Small intestine (tissue), 7 donors: Measurements from ENCODE around the gene ISCU. TPM values are rescaled to one million over a fixed set of nuclear protein-coding genes. Genes with fewer than 3 reads are reported as not detected.
A peak's percentile ranks its signal among the peaks of the same experiment; 100 is the strongest.
"Not testable (repeated sequence)": the region's sequence is repeated elsewhere in the genome, so short reads cannot be mapped to it uniquely, and the experiment has no call there.

Source experiments
- DNase-seq, 2 donors: peaks; one replicate each; pipeline versions ENCODE4 v3.0.0 to v3.0.0-alpha.2; 2013
- FAIRE-seq: peaks from 2 replicates; lab custom pipeline; 2012; peaks lifted over from hg19 to GRCh38; lab: Jason Lieb, UNC
- H3K27ac ChIP-seq, 3 donors: one replicate each; pipeline ENCODE4 v1.5.1; 2013; ENCODE audit warnings: low read length in 2 of 3, mild to moderate bottlenecking in 2 of 3, control low read depth in 1 of 3, inconsistent platforms in 1 of 3, low read depth in 1 of 3, moderate library complexity in 1 of 3
- H3K27me3 ChIP-seq, 3 donors: one replicate each; pipeline ENCODE4 v1.6.1; 2013; ENCODE audit warnings: low read length in 3 of 3, inconsistent platforms in 1 of 3; ENCODE audit not compliant: control insufficient read depth in 3 of 3, insufficient read depth in 3 of 3
- H3K36me3 ChIP-seq, 3 donors: one replicate each; pipeline ENCODE4 v1.6.1; 2013; ENCODE audit warnings: low read length in 3 of 3, inconsistent platforms in 1 of 3, low read depth in 1 of 3, mild to moderate bottlenecking in 1 of 3, moderate library complexity in 1 of 3; ENCODE audit not compliant: control insufficient read depth in 3 of 3, insufficient read depth in 2 of 3
- H3K4me1 ChIP-seq, 3 donors: one replicate each; pipeline ENCODE4 v1.6.1; 2013; ENCODE audit warnings: low read length in 2 of 3, inconsistent platforms in 1 of 3, low read depth in 1 of 3, mild to moderate bottlenecking in 1 of 3, moderate library complexity in 1 of 3; ENCODE audit not compliant: control insufficient read depth in 3 of 3, insufficient read depth in 2 of 3
- H3K4me3 ChIP-seq, 3 donors: one replicate each; pipeline ENCODE4 v1.5.1; 2013; ENCODE audit warnings: low read length in 3 of 3, control low read depth in 1 of 3, inconsistent platforms in 1 of 3, low read depth in 1 of 3, mild to moderate bottlenecking in 1 of 3, moderate library complexity in 1 of 3
- H3K9me3 ChIP-seq, 2 donors: one replicate each; pipeline ENCODE4 v1.6.1; 2013; ENCODE audit warnings: low read depth in 1 of 2, low read length in 1 of 2; ENCODE audit not compliant: control insufficient read depth in 2 of 2, insufficient read depth in 1 of 2
- WGBS, 3 donors: extraction: QIAGEN DNeasy Blood & Tissue Kit; methylation state at CpG; one replicate each; pipeline ENCODE4 v1.1.7; 2013; 5-methylcytosine and 5-hydroxymethylcytosine counted together
- polyA plus RNA-seq, 4 donors: library from polyadenylated mRNA; stranded (reverse) in 3 of 4; unstranded in 1 of 4; fragments of 200-250 nt in 3 of 4; fragments of 120-200 nt in 1 of 4; gene quantifications; one replicate each; pipeline versions ENCODE4 v1.2.1 to v1.2.3, GENCODE V29; 2013
- donor health status: healthy with polysubstance abuse.
- donor health status: control.
- donor health status: control.
- donor health status: Bipolar disorder and iron deficiency.
- donor health status: healthy.

Gene ISCU
- polyA plus RNA-seq, 4 donors = 102 to 178 (median 132) TPM

DNA sequence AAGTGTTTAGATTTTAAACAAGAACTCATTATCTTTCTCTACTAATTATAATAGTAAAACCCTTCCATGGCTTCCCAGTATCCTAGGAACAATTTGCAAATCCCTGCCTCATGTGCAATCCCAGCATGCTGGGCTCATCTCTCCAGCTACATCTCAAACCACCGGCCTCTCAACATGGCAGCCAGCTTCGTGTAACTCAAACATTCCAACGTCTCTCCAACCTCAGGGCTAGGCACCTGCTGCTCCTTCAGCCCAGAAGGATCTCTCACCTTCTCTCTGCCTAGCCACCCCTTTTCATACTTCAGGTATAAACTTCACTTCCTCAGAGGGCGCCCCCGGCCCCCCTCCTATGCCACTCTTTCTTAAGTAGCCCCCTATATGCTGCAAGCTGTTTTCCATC lies 8.6 kb upstream of the ISCU start:
- H3K27me3 ChIP-seq = no peaks in the 10 kb centered on the region
- H3K36me3 ChIP-seq = peaks cover 2 to 25% (median 5%) of the 10 kb centered on the region in 3 donors
- peaks cover 0 to 7% (median 5%) of the 10 kb centered on the region in 3 donors for H3K4me1 ChIP-seq
- FAIRE-seq (no peak), DNase-seq (no peak)
- H3K9me3 ChIP-seq = no peaks in the 10 kb centered on the region
- WGBS, 3 donors = 90 to 94% (median 93%) methylated on average over 5 of the region's 5 CpGs
- H3K27ac ChIP-seq = no peak overlapping the region
- no peak overlapping the region for H3K4me3 ChIP-seq

DNA sequence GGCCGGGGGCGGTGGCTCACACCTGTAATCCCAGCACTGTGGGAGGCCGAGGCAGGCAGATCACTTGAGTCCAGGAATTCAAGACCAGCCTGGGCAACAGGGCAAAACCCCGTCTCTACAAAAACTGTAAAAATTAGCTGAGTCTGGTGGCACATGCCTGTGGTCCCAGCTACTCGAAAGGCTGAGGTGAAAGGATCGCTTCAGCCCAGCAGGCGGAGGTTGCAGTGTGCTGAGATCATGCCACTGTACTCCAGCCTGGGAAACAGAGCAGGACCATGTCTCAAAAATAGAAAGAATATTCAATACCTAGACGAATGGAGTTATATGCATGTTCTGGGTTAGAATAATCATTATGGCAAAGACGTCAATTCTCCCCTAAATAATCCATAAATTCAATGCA lies 7.0 kb upstream of the ISCU start:
- not testable (repeated sequence) for FAIRE-seq, H3K4me3 ChIP-seq, H3K27ac ChIP-seq, DNase-seq, H3K27me3 ChIP-seq, H3K9me3 ChIP-seq
- WGBS, 3 donors = 89 to 92% (median 90%) methylated on average over 9 of the region's 9 CpGs
- Histone ChIP-seq H3K36me3 (peaks cover 2 to 19% (median 3%) of the 10 kb centered on the region in 3 donors), H3K4me1 (peaks cover 6 to 13% (median 9%) of the 10 kb centered on the region in 3 donors)

DNA sequence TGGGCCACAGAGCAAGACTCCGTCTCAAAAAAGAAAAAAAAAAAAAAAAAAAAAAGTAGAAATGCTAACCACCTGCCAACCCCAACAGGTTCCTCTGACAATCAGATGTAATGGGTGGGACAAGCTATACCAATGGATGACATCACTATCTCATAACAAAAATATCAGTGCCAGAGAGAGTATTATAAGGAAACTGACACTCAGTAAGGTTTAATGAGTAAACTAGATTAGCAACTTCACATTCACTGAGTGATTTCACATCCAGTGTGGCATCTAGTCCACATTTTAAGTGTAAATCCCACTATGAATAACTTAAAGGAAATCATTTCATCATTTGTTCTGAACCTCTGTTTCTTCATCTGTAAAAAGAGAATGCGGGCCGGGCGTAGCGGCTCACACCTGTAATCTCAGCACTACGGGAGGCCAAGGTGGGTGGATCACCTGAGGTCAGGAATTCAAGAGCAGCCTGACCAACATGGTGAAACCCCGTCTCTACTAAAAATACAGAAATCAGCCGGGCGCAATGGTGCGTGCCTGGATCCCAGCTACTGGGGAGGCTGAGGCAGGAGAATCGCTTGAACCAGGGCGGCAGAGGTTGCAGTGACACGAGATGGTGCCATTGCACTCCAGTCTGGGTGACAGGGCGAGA lies 3.3 kb upstream of the ISCU start:
- H3K9me3 ChIP-seq = no peaks in the 10 kb centered on the region
- FAIRE-seq = no peak
- no peak overlapping the region for H3K27ac ChIP-seq
- no peak for DNase-seq
- H3K36me3 ChIP-seq = peaks cover 2 to 15% (median 3%) of the 10 kb centered on the region in 3 donors
- H3K4me3 ChIP-seq = peak overlapping the region in 1 of 3 donors; percentile 84
- peaks cover 6 to 18% (median 10%) of the 10 kb centered on the region in 3 donors for H3K4me1 ChIP-seq
- no peaks in the 10 kb centered on the region for H3K27me3 ChIP-seq
- 72 to 83% (median 72%) methylated on average over 13 to 14 of the region's 14 CpGs for WGBS, 3 donors

DNA sequence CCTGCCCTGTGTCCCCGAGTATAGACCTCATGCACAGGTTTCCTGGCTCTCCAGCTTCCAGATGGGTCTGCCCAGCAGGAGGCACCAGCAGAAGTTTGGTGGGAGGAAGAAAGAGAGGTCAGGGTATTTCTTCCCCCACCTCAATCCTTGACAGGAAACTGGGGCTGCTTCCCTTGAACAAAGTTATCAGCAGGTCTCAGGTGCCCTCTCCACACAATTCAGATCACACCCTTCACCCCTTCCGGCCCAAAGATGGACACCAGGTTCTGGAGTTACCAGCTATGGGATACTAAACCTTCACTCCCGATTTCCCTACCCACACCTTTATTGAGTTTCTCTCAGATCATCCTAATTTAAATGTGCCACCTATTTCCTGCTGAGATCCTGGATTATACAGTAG lies 2.6 kb upstream of the ISCU start:
- Histone ChIP-seq H3K9me3 (no peaks in the 10 kb centered on the region), H3K27ac (peak overlapping the region in 2 of 3 donors; percentile 23 to 87), H3K4me1 (peaks cover 6 to 18% (median 10%) of the 10 kb centered on the region in 3 donors), H3K4me3 (peak overlapping the region in 2 of 3 donors; percentile 84 to 86), H3K36me3 (peaks cover 3 to 16% (median 4%) of the 10 kb centered on the region in 3 donors), H3K27me3 (no peaks in the 10 kb centered on the region)
- DNase-seq (no peak), FAIRE-seq (no peak)
- 18 to 42% (median 20%) methylated on average over 3 of the region's 3 CpGs for WGBS, 3 donors

DNA sequence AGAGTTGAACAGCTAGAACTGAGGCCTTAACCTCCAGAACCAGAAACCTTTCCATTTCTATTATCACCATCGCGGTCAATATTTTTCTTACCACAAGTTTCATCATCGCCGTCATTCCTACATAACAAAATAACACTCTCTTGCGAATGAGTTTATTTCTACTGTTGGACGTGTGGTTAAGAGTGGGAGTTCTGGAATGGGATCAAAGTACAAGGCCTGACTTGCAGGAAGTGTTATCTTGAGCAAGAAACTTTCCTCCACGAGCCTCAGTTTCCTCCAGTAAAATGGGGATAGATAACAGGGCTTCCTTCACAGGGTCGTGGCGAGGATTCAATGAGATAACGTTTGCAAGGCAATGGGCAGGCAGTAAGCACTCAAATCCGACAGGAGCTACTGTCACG lies 2.1 kb upstream of the ISCU start:
- whole genome bisulfite sequencing, 3 donors = 0 to 2% (median 1%) methylated on average over 12 of the region's 12 CpGs
- DNase-seq (peak; percentile 37 to 76), FAIRE-seq (no peak)
- Histone ChIP-seq H3K4me1 (peaks cover 6 to 18% (median 10%) of the 10 kb centered on the region in 3 donors), H3K27ac (peak overlapping the region; percentile 43 to 96 (median 87)), H3K36me3 (peaks cover 6 to 21% (median 9%) of the 10 kb centered on the region in 3 donors), H3K27me3 (no peaks in the 10 kb centered on the region), H3K9me3 (no peaks in the 10 kb centered on the region), H3K4me3 (peak overlapping the region; percentile 84 to 95 (median 86))

DNA sequence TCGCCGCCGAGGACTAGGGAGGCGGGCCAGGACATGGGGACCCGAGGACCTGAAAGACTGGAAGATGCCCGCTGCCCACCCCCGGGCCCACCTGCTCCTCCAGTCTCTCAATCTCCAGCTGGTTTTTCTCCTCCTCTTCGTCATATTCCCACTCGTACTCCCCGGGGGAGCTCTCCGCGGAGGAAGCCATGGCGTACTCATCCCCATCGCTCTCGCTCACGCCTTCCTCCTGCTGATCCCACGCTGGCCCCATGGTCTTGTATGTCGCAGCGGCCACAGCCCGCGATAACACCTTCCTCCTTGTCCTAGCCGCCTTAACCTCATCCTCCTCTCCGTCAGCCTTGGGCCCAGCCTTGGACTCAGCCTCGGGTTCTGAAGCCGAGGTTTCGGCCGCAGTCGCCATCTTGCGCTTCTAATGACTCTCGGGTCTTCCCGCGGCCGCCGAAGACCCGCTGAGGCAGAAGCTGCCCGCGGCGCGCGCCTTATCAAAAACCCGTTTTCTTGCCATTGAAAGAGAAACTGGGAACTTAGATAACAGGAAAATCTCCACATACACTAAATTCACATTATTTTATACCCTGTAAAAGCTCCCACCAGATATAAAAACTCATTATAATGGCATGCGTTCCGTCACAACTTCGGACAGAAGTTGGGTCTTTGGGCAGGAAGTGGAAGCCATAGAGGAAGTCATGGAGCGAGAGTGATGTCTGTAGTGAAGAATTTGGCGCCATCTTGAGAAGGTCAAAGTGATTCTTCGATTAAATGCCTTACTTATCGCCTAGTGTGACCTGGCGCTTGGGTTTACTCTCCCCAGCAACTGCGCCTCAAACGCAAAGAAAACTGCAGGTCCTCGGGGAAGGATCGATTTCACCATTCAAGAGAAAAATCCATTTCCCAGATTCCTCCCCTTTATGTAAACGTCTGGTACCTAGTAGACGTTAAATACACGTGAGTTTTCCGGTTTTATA lies 1.4 kb upstream of the ISCU start, which contains the start of gene SART3:
TSS of gene SART3 (minus strand) at position 422 of the 968 bp plus-strand sequence. CDS start at position 403, 19 bp downstream.
- peaks cover 6 to 25% (median 9%) of the 10 kb centered on the region in 3 donors for H3K36me3 ChIP-seq
- FAIRE-seq (no peak), DNase-seq (peak; percentile 93 to 95)
- no peaks in the 10 kb centered on the region for H3K9me3 ChIP-seq
- 0 to 1% (median 0%) methylated on average over 57 of the region's 57 CpGs for WGBS, 3 donors
- peak within 1 kb of the TSS; percentile 43 to 96 (median 87) for H3K27ac ChIP-seq
- H3K4me3 ChIP-seq = peak within 1 kb of the TSS; percentile 84 to 95 (median 86)
- H3K4me1 ChIP-seq = peaks cover 6 to 18% (median 12%) of the 10 kb centered on the region in 3 donors
- no peaks in the 10 kb centered on the region for H3K27me3 ChIP-seq

DNA sequence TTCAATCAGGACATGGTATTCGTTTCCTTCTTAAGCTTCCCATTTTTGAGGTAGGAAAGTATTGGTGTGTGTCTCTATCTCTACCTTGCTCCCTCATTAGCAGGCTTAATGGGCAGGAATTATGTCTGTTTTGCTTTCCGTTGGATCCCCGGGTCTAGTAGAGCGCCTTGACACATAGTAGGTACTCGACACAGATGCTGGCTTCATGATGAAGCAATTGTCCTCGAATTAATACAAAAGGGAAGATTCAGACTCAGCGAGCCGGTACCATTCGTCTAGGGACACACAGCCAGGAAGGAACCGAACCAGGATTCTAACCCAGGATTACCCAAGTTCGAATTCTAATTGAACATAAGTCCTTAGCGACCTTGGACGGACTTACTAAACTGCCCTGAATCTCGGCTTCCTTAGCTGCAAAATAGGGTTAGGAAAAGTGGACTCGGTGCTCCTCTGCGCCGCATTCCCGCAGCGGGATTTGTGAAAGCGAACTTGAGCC lies 496 bp upstream of the ISCU start:
- H3K4me1 ChIP-seq = peaks cover 6 to 18% (median 12%) of the 10 kb centered on the region in 3 donors
- FAIRE-seq (no peak), DNase-seq (no peak)
- H3K4me3 ChIP-seq = peak overlapping the region in 2 of 3 donors; percentile 55 to 84
- no peaks in the 10 kb centered on the region for H3K27me3 ChIP-seq
- peak overlapping the region; percentile 24 to 87 (median 78) for H3K27ac ChIP-seq
- H3K9me3 ChIP-seq = no peaks in the 10 kb centered on the region
- 0 to 1% (median 1%) methylated on average over 20 of the region's 20 CpGs for WGBS, 3 donors
- peaks cover 8 to 31% (median 10%) of the 10 kb centered on the region in 3 donors for H3K36me3 ChIP-seq
